GM20000 (cell line): ENCODE measurements around the gene MSX1.

Source experiments
- DNase-seq: peaks from one replicate; pipeline ENCODE4 v3.0.0; 2012; ENCODE audit warnings: low spot score
- CTCF ChIP-seq: IDR thresholded peaks from 2 replicates; pipeline ENCODE4 v1.5.1; 2012; ENCODE audit warnings: mild to moderate bottlenecking, control low read depth; ENCODE audit errors: extremely low read depth, missing control alignments

The MSX1 gene

GRCh38 chr4:4851081-4851480, 8.4 kb upstream of the MSX1 start:
- TF ChIP-seq CTCF = no peak
- DNase-seq = no peak

- no peak for DNase-seq
- no peak for TF ChIP-seq CTCF
Measured at GRCh38 chr4:4851906-4852305, 7.6 kb upstream of the MSX1 start.

GRCh38 chr4:4852591-4853362, 6.7 kb upstream of the MSX1 start:
- DNase-seq = peak; percentile 46
- no peak for TF ChIP-seq CTCF

- no peak for TF ChIP-seq CTCF
- DNase-seq = peak; percentile 37
Measured at GRCh38 chr4:4853371-4853823, 6.1 kb upstream of the MSX1 start.

GRCh38 chr4:4853921-4854648, 5.4 kb upstream of the MSX1 start:
- no peak for TF ChIP-seq CTCF
- no peak for DNase-seq

GRCh38 chr4:4854649-4855295, 4.7 kb upstream of the MSX1 start:
- no peak for TF ChIP-seq CTCF
- DNase-seq = no peak
